Lung (tissue), 12 donors: ENCODE data around the gene GP1BB. TPM values are rescaled to one million over a fixed set of nuclear protein-coding genes. Genes with fewer than 3 reads are reported as not detected.

ENCODE experiments used
- ATAC-seq: fragments of 200-7000 bp; cut with Tn5 transposase; one replicate; pipeline ENCODE4 v1.9.1; 2020; ENCODE audit warnings: moderate number of reproducible peaks; ENCODE audit not compliant: insufficient read depth, low FRiP score
- DNase-seq, 3 donors: peaks; one replicate each; pipeline ENCODE4 v3.0.0-alpha.2; 2013 to 2017
- H3K27ac ChIP-seq, 2 donors: one replicate each; pipeline ENCODE4 v1.5.1; 2013; ENCODE audit warnings: mild to moderate bottlenecking in 2 of 2, moderate library complexity in 2 of 2, control low read depth in 1 of 2, inconsistent platforms in 1 of 2, low read depth in 1 of 2, low read length in 1 of 2
- H3K27me3 ChIP-seq, 3 donors: one replicate each; pipeline ENCODE4 v1.5.1; 2013; ENCODE audit warnings: low read length in 2 of 3; ENCODE audit not compliant: control insufficient read depth in 3 of 3, insufficient read depth in 3 of 3
- H3K36me3 ChIP-seq, 4 donors: one replicate each; pipeline ENCODE4 v1.5.1; 2013; ENCODE audit warnings: low read length in 4 of 4, mild to moderate bottlenecking in 1 of 4, moderate library complexity in 1 of 4; ENCODE audit not compliant: control insufficient read depth in 4 of 4, insufficient read depth in 4 of 4
- H3K4me1 ChIP-seq, 5 donors: one replicate each; pipeline ENCODE4 v1.5.1; 2013; ENCODE audit warnings: low read length in 5 of 5, mild to moderate bottlenecking in 2 of 5, moderate library complexity in 1 of 5; ENCODE audit not compliant: control insufficient read depth in 5 of 5, insufficient read depth in 5 of 5
- H3K4me3 ChIP-seq: one replicate; pipeline ENCODE4 v1.5.1; 2013; ENCODE audit warnings: mild to moderate bottlenecking, control low read depth, moderate library complexity
- H3K9ac ChIP-seq, 2 donors: one replicate each; pipeline ENCODE4 v1.5.1; 2013; ENCODE audit warnings: low read length in 2 of 2, control low read depth in 1 of 2; ENCODE audit not compliant: insufficient read depth in 1 of 2
- H3K9me3 ChIP-seq, 4 donors: one replicate each; pipeline ENCODE4 v1.5.1; 2013; ENCODE audit warnings: low read length in 3 of 4, mild to moderate bottlenecking in 1 of 4, moderate library complexity in 1 of 4; ENCODE audit not compliant: control insufficient read depth in 4 of 4, insufficient read depth in 3 of 4
- CTCF ChIP-seq: IDR thresholded peaks from 2 replicates; pipeline ENCODE4 v1.5.1; 2012; ENCODE audit warnings: mild to moderate bottlenecking; ENCODE audit errors: control extremely low read depth, extremely low read depth
- WGBS, 2 donors: extraction: QIAGEN DNeasy Blood & Tissue Kit; methylation state at CpG; one replicate each; pipeline ENCODE4 v1.1.7; 2013; 5-methylcytosine and 5-hydroxymethylcytosine counted together
- polyA plus RNA-seq, 2 donors: library from polyadenylated mRNA; stranded (reverse); fragments of 200-250 nt; gene quantifications; one replicate each; pipeline ENCODE4 v1.2.1, GENCODE V29; 2013
- total RNA-seq, 2 donors: library from RNA; depleted of rRNA in 1 of 2; stranded (reverse); fragments of >200 nt in 1 of 2; gene quantifications; one replicate each; pipeline ENCODE4 v1.2.1, GENCODE V29; 2014 to 2021
- donor health status: control.
- donor health status: control.
- donor health status: Bipolar disorder and iron deficiency.
- donor health status: healthy.
- donor health status: DM: yes; HTN: yes; CAD: no.

Gene GP1BB
- total and polyA plus RNA-seq, 4 donors: 1.9 to 5.5 (median 3.4) TPM

- WGBS, 2 donors: 65 to 74% methylated on average over 17 of the region's 17 CpGs
- peaks cover 5 to 69% (median 52%) of the 10 kb centered on the region in 3 donors for H3K27me3 ChIP-seq
Observed at GRCh38 chr22:19764299-19764593, 40.9 kb downstream of the GP1BB start.

GRCh38 chr22:19764636-19765476 lies 41.5 kb downstream of the GP1BB start:
- peaks cover 5 to 70% (median 49%) of the 10 kb centered on the region in 3 donors for H3K27me3 ChIP-seq
- TF ChIP-seq CTCF: no peak
- no peak for DNase-seq
- H3K4me3 ChIP-seq: no peak overlapping the region
- WGBS, 2 donors: 40 to 62% methylated on average over 25 of the region's 25 CpGs
- H3K9me3 ChIP-seq: peaks cover 0 to 7% (median 0%) of the 10 kb centered on the region in 4 donors
- no peak overlapping the region for H3K9ac ChIP-seq
- no peak overlapping the region for H3K27ac ChIP-seq
- H3K4me1 ChIP-seq: peaks cover 0 to 20% (median 0%) of the 10 kb centered on the region in 5 donors
- no peaks in the 10 kb centered on the region for H3K36me3 ChIP-seq
- ATAC-seq: no peak

More at GRCh38 chr22:19764299-19764593, 40.9 kb downstream of the GP1BB start:
- no peak for DNase-seq
- peaks cover 0 to 20% (median 0%) of the 10 kb centered on the region in 5 donors for H3K4me1 ChIP-seq
- H3K9ac ChIP-seq: no peak overlapping the region
- TF ChIP-seq CTCF: no peak
- H3K36me3 ChIP-seq: no peaks in the 10 kb centered on the region
- ATAC-seq: no peak
- no peak overlapping the region for H3K27ac ChIP-seq
- peaks cover 0 to 7% (median 0%) of the 10 kb centered on the region in 4 donors for H3K9me3 ChIP-seq
- no peak overlapping the region for H3K4me3 ChIP-seq

- Histone ChIP-seq H3K27ac (no peak overlapping the region), H3K27me3 (peaks cover 5 to 66% (median 45%) of the 10 kb centered on the region in 3 donors), H3K4me1 (peaks cover 0 to 20% (median 0%) of the 10 kb centered on the region in 5 donors), H3K36me3 (no peaks in the 10 kb centered on the region), H3K9me3 (peaks cover 0 to 7% (median 0%) of the 10 kb centered on the region in 4 donors), H3K9ac (no peak overlapping the region), H3K4me3 (no peak overlapping the region)
- 5 to 14% methylated on average over 52 to 83 of the region's 83 CpGs for WGBS, 2 donors
- ATAC-seq: no peak
- DNase-seq: no peak
- TF ChIP-seq CTCF: no peak
Observed at GRCh38 chr22:19765477-19766239, 42.3 kb downstream of the GP1BB start.
